ENCODE data around the gene PLEKHG1.

GRCh38 chr6:150640556-150641209, 41.0 kb downstream of the PLEKHG1 start:
- TF ChIP-seq CTCF (IDR thresholded peaks at IDR 0.05) (no peak), POLR2A (IDR thresholded peaks at IDR 0.05) (no peak)

Measured in testis (tissue), 2 donors.